GM19452 (cell line): Measurements from ENCODE around the gene KCNN1.

Source experiments
- ATAC-seq: cut with Tn5 transposase; IDR thresholded peaks from one replicate; pipeline ENCODE4 v1.9.1; 2021; ENCODE audit not compliant: unreplicated experiment

The KCNN1 gene

DNA sequence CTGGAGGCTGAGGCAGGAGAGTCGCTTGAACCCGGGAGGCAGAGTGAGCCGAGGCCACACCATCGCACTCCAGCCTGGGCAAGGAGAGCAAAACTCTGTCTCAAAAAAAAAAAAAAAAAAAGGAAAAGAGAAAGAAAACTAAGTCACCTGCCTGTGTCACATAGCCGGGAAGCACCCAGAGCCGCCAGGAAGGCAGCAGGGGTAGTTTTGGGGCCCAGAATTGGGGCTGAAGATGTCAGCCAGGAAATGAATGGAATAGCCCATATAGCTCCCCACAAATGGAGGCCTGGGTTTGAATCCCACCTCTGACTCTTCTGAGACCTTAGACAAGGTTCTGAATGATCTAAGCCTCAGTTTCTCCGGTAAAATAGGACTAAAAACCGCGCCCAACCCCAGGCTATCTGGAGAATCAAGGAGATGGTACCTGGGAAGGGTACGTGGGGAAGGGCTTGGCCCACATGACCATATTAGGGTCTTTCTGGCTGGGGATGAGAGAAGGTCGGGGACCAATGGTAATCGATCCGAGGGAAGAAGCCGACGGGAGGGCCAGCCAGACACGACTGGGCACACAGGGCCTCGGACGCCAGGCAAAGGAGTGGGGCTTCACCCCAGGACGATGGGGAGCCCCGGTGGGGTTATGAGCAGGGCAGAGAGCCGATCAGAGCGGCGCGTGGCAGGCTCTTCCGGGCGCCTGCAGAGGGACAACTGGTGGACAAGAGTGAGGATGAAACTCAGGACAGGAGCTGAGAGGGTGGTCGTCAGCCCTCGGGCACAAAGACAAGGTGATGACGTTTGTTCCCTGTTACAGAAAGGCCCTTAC lies 19.7 kb upstream of the KCNN1 start:
- ATAC-seq = peak; percentile 26

DNA sequence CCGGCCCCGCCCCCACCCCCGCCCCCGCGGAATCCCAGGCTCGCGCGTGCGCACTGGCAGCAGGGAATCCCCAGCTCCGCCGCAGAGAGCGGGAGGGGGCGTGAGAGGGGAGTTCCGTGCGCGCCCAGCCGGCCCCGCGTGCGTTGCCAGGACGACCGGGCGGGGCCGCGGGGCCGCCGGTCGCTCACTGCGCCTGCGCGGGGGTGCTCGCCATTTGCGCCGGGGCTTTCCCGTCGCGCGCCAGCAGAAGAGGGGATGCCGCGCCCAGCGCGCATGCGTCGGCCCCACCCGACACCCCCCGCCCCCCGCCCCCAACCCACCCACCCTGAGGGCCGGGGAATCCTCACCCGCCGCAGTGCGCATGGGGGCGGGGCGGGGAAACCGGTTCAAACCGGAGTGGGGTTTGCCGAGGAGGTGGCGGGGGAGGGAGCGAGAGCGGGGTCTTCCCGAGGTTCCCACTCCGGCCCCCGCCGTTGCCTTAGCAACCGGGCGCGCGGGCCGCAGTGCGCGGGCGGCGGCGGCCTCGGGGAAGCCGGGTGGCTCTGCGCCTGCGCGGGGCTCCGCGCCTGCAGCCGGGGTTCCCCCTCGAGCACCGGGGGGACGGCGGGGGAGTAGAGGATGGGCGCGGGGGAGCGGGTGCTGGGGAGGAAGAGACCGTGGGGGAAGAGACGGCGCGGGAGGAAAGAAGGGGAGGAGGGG lies 18.9 kb upstream of the KCNN1 start:
- ATAC-seq = peak; percentile 54

DNA sequence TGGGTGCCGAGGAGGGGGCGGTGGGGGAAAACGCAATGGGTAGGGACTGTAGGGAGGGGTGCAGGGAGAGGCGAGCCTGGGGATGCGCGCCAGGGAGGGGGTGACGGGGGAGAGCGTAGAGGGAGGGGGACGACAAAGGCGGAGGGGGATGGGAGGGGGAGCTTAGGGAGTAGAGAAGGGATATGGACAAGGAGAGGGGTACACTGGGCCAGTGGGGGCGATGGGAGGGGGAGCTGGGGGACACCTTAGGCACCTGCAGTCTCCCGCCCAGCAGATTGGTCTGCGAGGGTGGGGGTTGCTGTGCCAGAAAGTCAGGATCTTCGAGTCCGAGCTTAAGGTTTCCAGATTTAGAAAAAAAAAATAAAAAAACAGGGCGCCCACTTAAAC lies 18.4 kb upstream of the KCNN1 start:
- no peak for ATAC-seq

DNA sequence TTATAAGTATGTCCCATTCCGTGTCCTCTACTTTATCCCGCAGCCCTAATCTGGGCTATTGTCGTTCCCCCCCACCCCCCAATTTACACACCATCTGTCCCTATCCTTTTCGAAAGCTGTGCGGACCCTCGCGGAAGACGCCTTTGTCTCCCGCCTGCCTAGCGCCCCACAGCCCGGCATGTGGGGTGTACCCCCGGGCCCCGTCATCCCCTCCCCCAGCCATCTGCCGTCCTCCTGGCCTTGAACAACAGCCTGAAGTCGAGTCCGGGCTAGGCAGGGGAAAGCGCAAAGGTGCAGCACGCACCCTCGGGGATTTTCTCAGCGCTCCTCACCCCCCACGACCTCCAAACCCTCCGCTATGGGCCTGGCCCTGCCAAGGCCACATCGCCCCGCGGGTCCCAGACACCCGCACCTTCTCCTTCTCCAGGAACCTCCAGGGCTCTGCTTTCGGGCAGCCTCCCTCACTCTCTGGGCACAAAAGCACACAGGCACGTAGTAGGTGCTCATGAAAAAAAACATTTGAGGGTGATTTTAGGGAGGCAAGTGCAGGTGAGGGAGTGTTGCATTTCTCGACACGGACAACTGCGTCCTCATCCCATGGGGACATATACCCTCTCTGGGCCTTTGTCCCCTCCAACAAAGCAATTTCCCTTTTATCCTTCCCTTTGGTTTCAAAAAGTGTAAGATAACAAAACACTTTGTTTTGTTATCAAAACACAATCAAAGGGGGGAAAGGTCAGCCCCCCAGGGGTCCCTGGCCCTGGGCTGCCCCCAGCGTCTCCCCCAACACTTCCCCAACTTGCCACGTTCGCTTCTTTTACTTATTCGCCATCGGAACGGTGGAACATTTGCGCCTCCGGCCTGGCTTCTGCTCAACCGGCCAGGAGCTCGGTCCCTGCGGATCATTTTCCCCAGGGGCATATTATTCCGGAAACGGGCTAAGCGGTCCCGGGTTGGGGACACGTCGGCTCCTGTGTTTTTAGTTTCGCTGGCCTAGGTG lies 17.7 kb upstream of the KCNN1 start:
- ATAC-seq = no peak

DNA sequence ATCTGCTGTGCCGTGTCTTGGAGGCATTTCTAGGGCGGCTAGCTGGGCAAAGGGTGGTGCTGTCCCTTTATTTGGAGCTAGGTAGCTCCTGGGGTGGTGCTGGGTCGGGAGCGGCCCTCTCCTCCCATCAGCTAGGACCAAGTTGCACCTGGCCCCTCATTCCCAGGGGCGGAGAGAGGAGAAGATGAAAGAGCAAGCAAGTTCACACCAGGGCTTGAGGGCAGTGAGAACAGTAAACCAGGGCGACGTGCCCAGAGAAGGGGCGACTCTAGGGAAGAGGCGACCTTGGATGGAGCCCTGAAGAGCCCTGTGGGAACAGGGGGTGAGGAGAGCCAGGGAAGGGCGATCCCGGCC lies 17.0 kb upstream of the KCNN1 start:
- no peak for ATAC-seq

DNA sequence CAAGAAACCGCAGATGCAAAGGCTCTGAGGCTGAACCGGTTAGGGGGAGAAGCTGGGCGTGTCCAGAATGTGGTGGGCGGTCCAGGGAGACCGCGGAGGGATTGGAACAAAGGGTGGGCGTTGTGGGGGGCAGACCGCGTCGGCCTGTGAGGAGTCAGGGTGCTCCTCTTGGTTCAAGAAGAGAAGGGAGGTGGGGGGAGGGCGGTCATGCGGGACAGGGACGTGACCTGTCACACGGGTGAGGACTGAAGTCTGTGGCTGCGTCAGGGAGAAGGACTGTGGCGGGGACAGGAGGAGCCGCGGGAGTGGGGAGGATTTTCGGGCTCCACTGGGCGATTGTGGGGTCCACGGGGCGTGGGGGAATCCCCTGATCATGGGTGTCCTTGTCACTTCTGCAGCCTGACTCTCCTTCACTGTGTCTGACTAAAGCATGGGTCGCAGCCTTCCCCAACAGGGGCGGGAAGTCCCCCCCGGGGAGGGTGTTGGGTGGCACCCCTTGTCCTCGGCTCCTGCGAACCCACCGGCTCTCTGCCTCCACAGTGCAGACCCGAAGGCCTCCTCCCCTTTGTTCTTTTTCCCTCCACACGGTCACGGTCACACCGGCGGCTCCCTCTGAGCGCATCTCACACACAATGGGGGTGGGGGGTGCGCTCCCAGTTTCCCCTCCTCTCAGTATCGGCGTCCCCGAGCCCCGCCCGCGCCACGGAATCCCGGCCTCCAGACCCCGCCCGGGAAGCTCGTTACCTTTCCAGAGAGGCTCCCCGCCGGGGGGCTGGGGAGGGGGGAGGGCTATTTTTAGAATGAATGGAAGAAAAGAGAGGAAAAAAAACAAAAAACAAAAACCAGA lies 16.4 kb upstream of the KCNN1 start:
- no peak for ATAC-seq

DNA sequence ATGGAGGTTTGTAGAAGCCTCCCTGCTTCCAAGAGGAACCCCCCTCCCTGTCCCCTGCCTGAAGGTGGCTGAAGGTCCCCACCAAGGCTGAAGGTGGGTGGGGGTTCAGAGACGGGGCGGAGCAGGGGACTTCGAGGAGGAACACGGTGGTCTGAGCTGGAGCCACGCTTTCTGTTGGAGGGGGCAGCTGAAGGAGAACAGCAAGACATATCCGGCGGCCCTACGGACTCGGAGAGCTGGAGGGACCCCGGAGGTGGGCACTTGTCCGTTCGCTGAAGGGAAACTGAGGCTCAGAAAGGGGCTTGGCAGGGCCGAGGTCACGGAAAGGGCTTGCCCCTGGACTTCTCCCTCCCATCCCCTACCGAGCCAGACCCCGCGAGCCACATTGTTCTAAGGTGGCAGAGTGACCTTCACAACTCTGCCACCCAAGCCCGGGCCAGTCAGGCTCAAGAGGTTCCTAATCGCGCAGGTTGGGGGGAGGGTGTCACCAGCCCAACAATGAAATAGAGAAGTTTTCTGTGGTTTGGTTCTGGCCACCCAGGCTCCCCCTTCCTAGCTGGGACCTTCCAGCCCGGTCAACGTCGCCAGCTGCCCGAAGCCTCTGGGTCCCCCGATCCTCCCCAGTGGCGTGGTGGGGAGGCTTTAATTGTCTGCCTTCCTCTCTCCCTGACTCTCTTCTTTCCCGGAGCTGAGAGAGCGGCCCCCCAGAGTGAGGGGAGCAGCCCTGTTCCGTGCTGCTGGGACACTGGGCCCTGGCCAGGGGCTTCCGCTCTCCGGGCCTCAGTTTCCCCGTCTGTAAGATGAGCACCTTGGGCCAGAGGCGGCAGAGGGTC lies 15.5 kb upstream of the KCNN1 start:
- ATAC-seq = no peak

DNA sequence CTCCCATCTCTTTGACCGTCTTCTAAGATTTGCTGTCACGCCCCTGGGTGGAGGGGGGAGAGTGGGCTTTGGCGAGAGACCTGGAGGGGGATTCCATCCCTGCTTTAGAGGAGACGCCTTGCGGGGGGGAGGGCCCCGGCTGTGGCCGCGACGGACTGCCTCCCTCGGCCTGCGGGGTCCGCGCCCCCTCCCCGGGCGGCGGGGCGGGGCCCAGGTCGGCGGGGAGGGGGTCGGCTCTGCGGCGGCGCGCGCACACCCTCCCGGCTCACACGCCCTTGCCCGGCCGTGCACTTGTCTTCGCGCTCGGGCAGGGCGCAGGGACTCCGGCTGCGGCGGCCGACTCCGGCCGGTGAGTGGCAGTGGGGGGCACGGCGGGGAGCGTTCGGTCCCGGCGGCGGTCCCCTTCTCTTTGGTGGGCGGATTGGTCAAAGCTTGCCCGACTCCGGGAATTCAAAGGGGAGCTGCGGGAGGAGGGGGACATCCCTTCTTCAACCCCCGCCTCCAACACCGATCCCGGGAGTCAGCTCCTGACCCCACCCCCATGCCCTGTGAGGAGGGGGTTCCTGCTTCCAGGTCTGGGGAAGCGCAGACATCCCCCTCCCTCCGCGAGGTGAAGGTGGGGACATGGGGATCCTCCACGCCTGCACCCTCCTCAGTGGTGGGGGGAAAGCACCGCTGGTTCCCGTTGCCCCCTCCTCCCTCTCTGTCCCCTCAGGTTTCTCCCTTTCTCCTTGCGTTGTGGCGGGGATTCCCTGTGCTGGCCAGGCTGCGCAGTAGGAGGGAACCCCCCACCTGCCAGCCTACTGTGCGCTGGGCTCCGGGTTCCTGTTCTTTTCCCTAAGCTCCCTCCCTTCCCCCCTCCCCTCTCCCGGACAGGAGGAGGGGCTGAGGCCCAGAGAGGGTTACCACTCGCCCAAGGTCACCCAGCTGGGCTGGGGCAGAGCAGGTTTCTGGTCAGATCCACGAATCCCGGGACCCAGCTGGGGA lies 14.6 kb upstream of the KCNN1 start:
- no peak for ATAC-seq

DNA sequence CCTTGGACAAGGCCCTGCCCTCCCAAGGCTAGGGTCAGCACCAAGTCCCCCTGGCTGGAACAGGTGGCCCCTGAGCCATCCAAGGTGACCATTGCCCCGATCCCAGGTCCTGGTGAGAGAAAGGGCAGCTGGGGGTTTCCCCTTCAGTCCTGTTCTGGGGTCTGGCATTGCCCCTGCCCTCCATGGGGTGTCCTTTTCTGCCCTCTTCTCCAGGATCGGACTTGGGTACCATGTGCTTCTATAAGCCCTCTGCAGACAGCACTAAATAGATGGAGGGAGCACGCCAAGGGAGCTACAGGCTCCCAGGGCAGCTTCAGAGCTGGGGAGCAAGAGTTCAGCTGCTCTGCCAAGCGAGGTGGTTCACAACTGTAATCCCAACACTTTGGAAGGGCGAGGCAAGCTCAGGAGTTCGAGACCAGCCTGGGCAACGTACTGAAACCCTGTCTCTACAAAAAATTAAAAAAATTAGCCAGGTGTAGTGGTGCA lies 13.5 kb upstream of the KCNN1 start:
- no peak for ATAC-seq

DNA sequence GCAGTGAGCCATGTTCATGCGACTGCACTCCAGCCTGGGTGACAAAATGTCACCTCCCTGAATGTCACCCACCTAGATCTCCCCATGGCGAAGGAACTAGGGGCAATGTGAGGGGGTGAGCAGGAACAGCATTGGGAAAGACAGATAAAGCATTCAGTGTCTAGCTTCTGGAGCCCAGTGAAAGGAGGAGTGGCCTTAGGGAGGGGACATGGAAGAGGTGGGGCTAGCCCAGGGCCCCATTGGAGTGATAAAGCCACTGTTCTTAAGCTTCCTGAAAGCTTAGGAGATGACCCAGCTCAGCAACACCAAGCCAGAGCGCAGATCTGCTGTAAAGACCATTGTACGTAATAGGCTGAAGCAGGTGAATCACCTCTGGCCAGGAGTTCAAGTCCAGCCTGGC lies 13.0 kb upstream of the KCNN1 start:
- no peak for ATAC-seq

DNA sequence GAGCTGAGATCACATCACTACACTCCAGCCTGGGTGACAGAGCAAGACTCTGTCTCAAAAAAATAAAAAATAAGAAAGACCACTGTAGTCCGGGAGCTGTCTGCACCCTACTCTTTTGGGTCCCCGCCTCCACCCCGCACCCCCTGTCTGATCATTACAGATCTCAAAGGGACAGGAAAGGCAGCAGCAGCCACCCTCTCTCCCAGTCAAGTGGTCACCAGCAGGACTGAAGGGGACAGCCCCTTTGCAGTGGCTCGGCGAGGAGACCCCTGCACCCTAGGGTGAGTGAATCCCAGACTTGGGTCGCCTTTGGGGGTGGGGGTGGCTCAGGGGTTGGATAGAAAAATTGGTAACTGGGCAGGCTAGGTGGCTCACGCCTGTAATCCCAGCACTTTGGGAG lies 12.5 kb upstream of the KCNN1 start:
- ATAC-seq = no peak

DNA sequence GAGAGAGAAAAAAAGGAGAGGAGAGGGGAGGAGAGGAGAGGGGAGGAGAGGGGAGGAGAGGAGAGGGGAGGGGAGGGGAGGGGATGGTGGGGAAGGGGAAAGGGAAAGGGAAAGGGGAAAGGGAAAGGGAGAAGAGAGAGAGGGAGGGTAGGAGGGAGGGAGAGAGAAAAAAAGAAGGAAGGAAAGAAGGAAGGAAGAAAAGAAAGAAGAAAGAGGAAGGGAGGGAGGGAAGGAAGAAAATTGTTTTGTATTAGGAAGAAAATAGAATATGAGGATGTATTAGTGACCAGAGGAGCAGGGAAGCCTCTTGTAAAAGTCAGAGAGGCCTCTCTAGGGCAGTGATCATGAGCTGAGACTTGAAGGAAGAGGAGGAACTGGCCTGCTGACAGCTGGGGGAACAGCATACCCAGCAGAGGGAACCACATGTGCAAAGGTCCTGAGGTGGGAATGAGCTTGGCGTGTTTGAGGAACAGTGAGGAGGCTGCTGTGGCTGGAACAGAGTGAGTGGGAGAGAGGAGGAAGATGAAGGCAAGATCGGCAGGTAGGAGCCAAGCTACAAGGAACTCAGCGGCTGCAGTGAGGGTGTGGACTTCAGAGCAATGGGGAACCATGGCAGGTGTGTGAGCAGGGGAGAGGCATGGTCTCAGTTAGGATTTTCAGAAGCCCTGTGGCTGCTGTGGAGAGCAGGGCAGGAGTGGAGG lies 9.6 kb upstream of the KCNN1 start:
- ATAC-seq = no peak

DNA sequence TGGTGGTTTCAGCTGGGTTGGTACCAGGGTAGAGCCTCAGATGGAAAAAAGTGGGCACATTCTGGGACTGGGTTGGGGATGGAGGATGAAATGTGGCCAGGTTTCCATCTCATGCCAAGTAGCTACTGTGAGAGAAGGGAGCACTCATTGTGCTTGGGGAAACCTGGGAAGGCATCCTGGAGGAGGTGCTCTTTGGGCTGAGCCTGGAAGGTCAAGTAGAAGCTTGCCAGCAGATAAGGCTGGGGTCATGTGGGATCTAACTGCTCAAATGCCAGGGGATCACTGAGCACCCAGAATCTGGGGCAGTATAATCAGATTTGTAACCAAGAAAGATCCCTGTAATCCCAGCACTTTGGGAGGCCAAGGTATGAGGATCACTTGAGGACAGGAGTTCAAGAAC lies 9.0 kb upstream of the KCNN1 start:
- ATAC-seq = no peak

DNA sequence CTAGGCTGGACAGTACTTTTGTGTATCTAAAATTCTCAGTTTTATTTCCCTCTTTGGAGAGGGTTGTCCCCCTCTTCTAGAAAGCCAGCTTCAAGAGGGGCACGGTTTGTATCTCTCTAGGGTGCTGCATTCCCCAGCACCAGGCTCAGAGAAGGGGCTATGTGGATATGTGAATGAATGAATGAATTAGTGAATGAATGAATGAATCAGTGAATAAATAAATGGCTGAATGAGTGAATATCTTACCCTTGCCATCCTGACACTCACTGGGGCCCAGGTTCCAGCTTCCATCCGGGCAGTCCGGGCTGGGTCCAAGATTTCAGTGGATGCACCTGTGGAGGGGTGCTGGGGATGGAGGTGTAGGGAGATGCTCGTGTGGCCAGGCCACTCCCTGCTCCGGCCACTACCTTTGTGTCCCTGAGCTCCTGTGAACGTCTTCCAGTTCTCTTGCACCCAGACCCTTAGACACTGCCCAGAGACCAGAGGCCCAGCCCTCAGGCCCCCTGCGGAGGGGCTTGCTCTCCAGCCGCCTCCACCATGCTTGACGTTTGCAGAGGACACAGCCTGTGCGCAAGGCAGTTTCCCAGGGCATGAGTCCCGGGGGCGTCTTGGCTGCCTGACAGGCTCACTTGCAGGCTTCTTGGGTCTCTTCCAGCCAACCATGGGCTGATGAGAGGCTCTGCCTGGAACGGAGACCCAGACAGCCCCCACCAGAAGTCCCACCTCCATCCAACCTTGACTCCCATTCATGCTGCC lies 2.8 kb upstream of the KCNN1 start:
- ATAC-seq = no peak

DNA sequence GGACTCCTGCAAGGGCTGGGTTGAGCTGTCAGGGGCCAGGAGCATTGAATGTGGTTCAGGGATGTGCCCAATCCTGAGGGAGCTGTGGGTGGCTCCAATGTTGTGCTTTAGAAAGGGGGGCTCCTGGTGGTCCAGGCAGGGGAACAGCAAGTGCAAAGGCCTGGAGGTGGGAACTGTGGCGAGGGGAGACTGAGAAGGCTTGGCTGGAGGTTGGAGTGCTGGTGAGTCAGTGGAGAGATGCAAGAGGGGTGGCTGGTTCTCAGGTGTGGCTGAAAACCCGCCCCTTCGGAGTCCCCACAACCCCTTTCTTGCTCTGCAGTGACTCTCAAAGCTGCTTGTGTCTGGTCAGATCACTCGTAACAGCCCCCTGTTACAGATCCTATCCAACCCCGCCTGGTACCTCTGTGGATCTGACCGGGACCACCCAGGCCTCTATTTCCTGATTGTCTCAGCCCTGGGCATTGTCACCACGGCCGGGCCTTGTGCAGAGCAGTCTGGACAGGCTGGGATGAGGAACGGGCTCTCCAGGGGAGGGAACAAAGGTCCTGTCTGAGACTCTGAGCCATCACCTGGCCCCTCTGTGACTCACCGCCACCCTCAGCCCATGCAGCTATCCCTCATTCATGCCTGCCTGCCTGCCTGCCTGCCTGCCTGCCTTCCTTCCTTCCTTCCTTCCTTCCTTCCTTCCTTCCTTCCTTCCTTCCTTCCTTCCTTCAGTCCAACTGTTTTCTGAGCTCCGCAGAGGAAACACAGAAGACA lies 1.4 kb upstream of the KCNN1 start:
- ATAC-seq = no peak

DNA sequence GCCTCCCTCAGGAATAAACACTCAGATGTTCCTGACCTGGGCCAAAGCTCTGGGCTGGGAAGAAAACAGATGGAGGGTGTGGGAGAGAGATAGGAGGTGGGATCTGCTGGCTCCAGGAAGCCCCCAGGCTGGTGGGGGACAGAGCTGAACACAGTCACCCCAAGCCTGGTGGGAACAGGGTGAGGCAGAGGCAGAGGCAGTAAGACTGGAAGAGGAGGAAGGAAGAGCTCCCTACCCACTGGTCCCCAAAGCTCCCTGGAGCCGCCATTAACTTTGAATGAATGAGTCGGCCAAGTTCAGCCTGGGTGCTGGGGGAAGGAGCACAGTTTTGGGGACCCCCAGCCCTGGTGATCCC lies 801 bp upstream of the KCNN1 start:
- no peak for ATAC-seq
